ENCODE data around the gene P4HA3. TPM values are rescaled to one million over a fixed set of nuclear protein-coding genes. Genes with fewer than 3 reads are reported as not detected.

P4HA3 gene
- total RNA-seq, 4 donors from 2014 or later: 0.38 to 1.4 (median 0.66) TPM; not detected in 1

GRCh38 chr11:74288911-74289310 lies 22.5 kb downstream of the P4HA3 start:
- TF ChIP-seq CTCF (IDR thresholded peaks at IDR 0.05; ENCODE audit: low read depth): no peak

- no peak for TF ChIP-seq CTCF (IDR thresholded peaks at IDR 0.05; ENCODE audit: low read depth)
Observed at GRCh38 chr11:74288161-74288560, 23.3 kb downstream of the P4HA3 start.

- TF ChIP-seq CTCF (IDR thresholded peaks at IDR 0.05; ENCODE audit: low read depth): no peak
Observed at GRCh38 chr11:74284466-74284865, 27.0 kb downstream of the P4HA3 start.

GRCh38 chr11:74283580-74284180 lies 27.8 kb downstream of the P4HA3 start:
- no peak for TF ChIP-seq CTCF (IDR thresholded peaks at IDR 0.05; ENCODE audit: low read depth)

GRCh38 chr11:74282914-74283371 lies 28.5 kb downstream of the P4HA3 start:
- TF ChIP-seq CTCF (IDR thresholded peaks at IDR 0.05; ENCODE audit: low read depth): no peak

- no peak for TF ChIP-seq CTCF (IDR thresholded peaks at IDR 0.05; ENCODE audit: low read depth)
Observed at GRCh38 chr11:74282421-74282820, 29.0 kb downstream of the P4HA3 start.

GRCh38 chr11:74280494-74280893 lies 30.9 kb downstream of the P4HA3 start:
- TF ChIP-seq CTCF (IDR thresholded peaks at IDR 0.05; ENCODE audit: low read depth): no peak

All from subcutaneous adipose tissue (tissue), 4 donors.